HEK293T (cell line): ENCODE measurements around the gene EXTL2.

Experiments
- ELF4 ChIP-seq: fragments of 450-650 bp; IDR thresholded peaks from 2 replicates; pipeline ENCODE4 v1.6.1; 2017; ENCODE audit warnings: antibody characterized with exemption
- SUZ12 ChIP-seq: fragments of 450-650 bp; IDR thresholded peaks from 2 replicates; pipeline ENCODE4 v1.6.1; 2016; ENCODE audit warnings: mild to moderate bottlenecking

DNA sequence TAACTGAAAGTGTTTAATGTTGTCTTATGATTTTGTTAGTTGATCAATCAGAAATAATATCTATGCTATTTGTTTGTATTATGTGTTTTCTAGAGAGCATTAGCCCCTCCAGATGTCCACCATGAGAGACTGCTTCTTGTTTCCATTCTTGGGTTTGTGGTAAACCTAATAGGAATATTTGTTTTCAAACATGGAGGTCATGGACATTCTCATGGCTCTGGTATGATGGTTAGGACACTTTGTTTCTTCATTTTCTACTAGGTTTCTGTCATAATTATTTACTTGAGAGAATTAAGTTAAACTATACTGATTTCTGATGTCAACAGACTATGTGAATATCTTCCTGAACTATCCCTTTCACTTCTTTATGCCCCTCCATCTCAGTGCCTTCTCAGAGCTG, 17.4 kb upstream of the EXTL2 start:
- no peak for TF ChIP-seq ELF4
- TF ChIP-seq SUZ12 = no peak
